Measurements from ENCODE around the gene C1QTNF2. TPM values are rescaled to one million over a fixed set of nuclear protein-coding genes. Genes with fewer than 3 reads are reported as not detected.
A peak's percentile ranks its signal among the peaks of the same experiment; 100 is the strongest.

C1QTNF2 gene
- total RNA-seq, 3 donors from 2014 or later: 0.43 to 1.5 (median 0.89) TPM

GRCh38 chr5:160327818-160328217 lies 42.6 kb downstream of the C1QTNF2 start:
- DNase-seq (no peak), ATAC-seq (no peak)
- H3K4me1 ChIP-seq (ENCODE audit: low read depth): peaks cover 23% of the 10 kb centered on the region
- no peaks in the 10 kb centered on the region for H3K9me3 ChIP-seq
- no peak overlapping the region for H3K4me3 ChIP-seq
- no peak for TF ChIP-seq CTCF (IDR thresholded peaks at IDR 0.05)
- H3K36me3 ChIP-seq (ENCODE audit: low read depth): no peaks in the 10 kb centered on the region
- intact Hi-C loops (cut with DNase I, micrococcal nuclease): no loop called here

GRCh38 chr5:160326981-160327380 lies 43.4 kb downstream of the C1QTNF2 start:
- Histone ChIP-seq H3K4me3 (no peak overlapping the region), H3K9me3 (no peaks in the 10 kb centered on the region), H3K36me3 (ENCODE audit: low read depth) (no peaks in the 10 kb centered on the region), H3K4me1 (ENCODE audit: low read depth) (peaks cover 23% of the 10 kb centered on the region)
- intact Hi-C loops (cut with DNase I, micrococcal nuclease): no loop called here
- peak; percentile 88 for ATAC-seq
- no peak for TF ChIP-seq CTCF (IDR thresholded peaks at IDR 0.05)
- no peak for DNase-seq

- ATAC-seq (peak; percentile 69), DNase-seq (no peak)
- no peak overlapping the region for H3K4me3 ChIP-seq
- intact Hi-C loops (cut with DNase I, micrococcal nuclease): no loop called here
- H3K36me3 ChIP-seq (ENCODE audit: low read depth): no peaks in the 10 kb centered on the region
- peaks cover 23% of the 10 kb centered on the region for H3K4me1 ChIP-seq (ENCODE audit: low read depth)
- H3K9me3 ChIP-seq: no peaks in the 10 kb centered on the region
- no peak for TF ChIP-seq CTCF (IDR thresholded peaks at IDR 0.05)
Measured at GRCh38 chr5:160325716-160326115, 44.7 kb downstream of the C1QTNF2 start.

GRCh38 chr5:160324886-160325285 lies 45.5 kb downstream of the C1QTNF2 start:
- TF ChIP-seq CTCF (IDR thresholded peaks at IDR 0.05): no peak
- Histone ChIP-seq H3K36me3 (ENCODE audit: low read depth) (no peaks in the 10 kb centered on the region), H3K4me3 (no peak overlapping the region), H3K9me3 (no peaks in the 10 kb centered on the region), H3K4me1 (ENCODE audit: low read depth) (peaks cover 23% of the 10 kb centered on the region)
- no peak for ATAC-seq
- intact Hi-C loops (cut with DNase I, micrococcal nuclease): no loop called here
- DNase-seq: no peak

GRCh38 chr5:160318409-160318808 lies 52.0 kb downstream of the C1QTNF2 start:
- TF ChIP-seq CTCF (IDR thresholded peaks at IDR 0.05): no peak
- Histone ChIP-seq H3K9me3 (no peaks in the 10 kb centered on the region), H3K4me1 (ENCODE audit: low read depth) (no peaks in the 10 kb centered on the region), H3K36me3 (ENCODE audit: low read depth) (no peaks in the 10 kb centered on the region), H3K4me3 (no peak overlapping the region)
- intact Hi-C loops (cut with DNase I, micrococcal nuclease): no loop called here
- ATAC-seq: no peak
- DNase-seq: no peak

GRCh38 chr5:160317434-160317833 lies 53.0 kb downstream of the C1QTNF2 start:
- ATAC-seq (no peak), DNase-seq (no peak)
- Histone ChIP-seq H3K4me3 (no peak overlapping the region), H3K4me1 (ENCODE audit: low read depth) (no peaks in the 10 kb centered on the region), H3K36me3 (ENCODE audit: low read depth) (no peaks in the 10 kb centered on the region), H3K9me3 (no peaks in the 10 kb centered on the region)
- intact Hi-C loops (cut with DNase I, micrococcal nuclease): no loop called here
- TF ChIP-seq CTCF (IDR thresholded peaks at IDR 0.05): no peak
